B cell (primary cell): Measurements from ENCODE around the gene SAT2. TPM values are rescaled to one million over a fixed set of nuclear protein-coding genes. Genes with fewer than 3 reads are reported as not detected.
A peak's percentile ranks its signal among the peaks of the same experiment; 100 is the strongest.

Experiments
- ATAC-seq: fragments of 200-7000 bp; cut with Tn5 transposase; one replicate; pipeline ENCODE4 v1.10.0; 2021; ENCODE audit warnings: low read depth, mild to moderate bottlenecking, moderate number of reproducible peaks, moderate library complexity
- CTCF ChIA-PET: fragments of 350-600 bp; sonication (Branson Sonifier 250); formaldehyde crosslinking; loops from one replicate; lab custom pipeline; 2021; ENCODE audit warnings: antibody characterized with exemption, inconsistent platforms; lab: Charles Lee
- POLR2A ChIA-PET: fragments of 350-600 bp; sonication (Branson Sonifier 250); formaldehyde crosslinking; loops from one replicate; lab custom pipeline; 2021; ENCODE audit warnings: antibody characterized with exemption; lab: Charles Lee
- DNase-seq: peaks from one replicate; pipeline ENCODE4 v3.0.0; 2013
- H2AFZ ChIP-seq: 2 replicates; pipeline ENCODE4 v1.6.1; 2012; ENCODE audit warnings: mild to moderate bottlenecking, low read depth, low read length; ENCODE audit not compliant: insufficient read depth, poor library complexity, severe bottlenecking
- H3K27ac ChIP-seq, 2 donors: 1 replicate in 1 of 2; 2 replicates in 1 of 2; pipeline ENCODE4 v1.5.1; 2012 to 2013; ENCODE audit warnings: low read length in 2 of 2, mild to moderate bottlenecking in 2 of 2, moderate library complexity in 1 of 2
- H3K27me3 ChIP-seq, 4 experiments: fragments of 200-600 bp in 1 of 4; sonication (generic) in 1 of 4; replicated peaks in 1 of 4; 1 replicate in 2 of 4; 2 replicates in 2 of 4; pipeline versions ENCODE4 v1.6.1 to v1.7.0; 2013 to 2016; ENCODE audit warnings: low read length in 3 of 4, mild to moderate bottlenecking in 2 of 4, mixed read lengths in 1 of 4, moderate library complexity in 1 of 4; ENCODE audit not compliant: insufficient read depth in 4 of 4, control insufficient read depth in 3 of 4; ENCODE audit errors: control extremely low read depth in 1 of 4
- H3K36me3 ChIP-seq, 2 experiments: replicated peaks in 1 of 2; 1 replicate in 1 of 2; 2 replicates in 1 of 2; pipeline versions ENCODE4 v1.6.1 to v1.7.1; 2013; ENCODE audit warnings: low read length in 1 of 2; ENCODE audit not compliant: insufficient read depth in 2 of 2, control insufficient read depth in 1 of 2; ENCODE audit errors: control extremely low read depth in 1 of 2, extremely low read depth in 1 of 2
- H3K4me1 ChIP-seq, 2 donors: fragments of 200-600 bp in 1 of 2; sonication (generic) in 1 of 2; 1 replicate in 1 of 2; 2 replicates in 1 of 2; pipeline versions ENCODE4 v1.5.1 to v1.6.1; 2013 to 2017; ENCODE audit warnings: low read length in 2 of 2; ENCODE audit not compliant: control insufficient read depth in 2 of 2, insufficient read depth in 2 of 2
- H3K4me2 ChIP-seq: replicated peaks from 2 replicates; pipeline ENCODE3; 2012; ENCODE audit warnings: mild to moderate bottlenecking, low read depth, low read length; ENCODE audit not compliant: poor library complexity, severe bottlenecking
- H3K4me3 ChIP-seq, 5 experiments: fragments of 200-600 bp in 1 of 5; sonication (generic) in 1 of 5; 1 replicate in 3 of 5; 2 replicates in 2 of 5; pipeline versions ENCODE4 v1.5.1 to v1.7.0; 2011 to 2016; ENCODE audit warnings: low read length in 4 of 5, mild to moderate bottlenecking in 4 of 5, low read depth in 2 of 5, control low read depth in 1 of 5, moderate library complexity in 1 of 5; ENCODE audit not compliant: insufficient read depth in 1 of 5; ENCODE audit errors: control extremely low read depth in 1 of 5, extremely low read depth in 1 of 5
- H3K79me2 ChIP-seq: fragments of 200-600 bp; sonication (generic); one replicate; pipeline ENCODE4 v1.6.0; 2016; ENCODE audit warnings: low read length; ENCODE audit not compliant: control insufficient read depth, insufficient read depth
- H3K9ac ChIP-seq: fragments of 200-600 bp; sonication (generic); 2 replicates; pipeline ENCODE4 v1.6.1; 2017; ENCODE audit warnings: mild to moderate bottlenecking, low read length, moderate library complexity
- H3K9me3 ChIP-seq, 3 donors: one replicate each; pipeline versions ENCODE4 v1.6.1 to v1.7.1; 2013; ENCODE audit warnings: low read length in 2 of 3; ENCODE audit not compliant: control insufficient read depth in 2 of 3, insufficient read depth in 1 of 3; ENCODE audit errors: control extremely low read depth in 1 of 3
- H4K20me1 ChIP-seq: 2 replicates; pipeline ENCODE4 v1.6.0; 2012; ENCODE audit warnings: mild to moderate bottlenecking, low read length; ENCODE audit not compliant: insufficient read depth, control insufficient read depth, poor library complexity, severe bottlenecking
- H3K27ac Mint-ChIP-seq: one replicate; pipeline ENCODE4 v1.8.0; 2021; ENCODE audit warnings: mixed read lengths
- H3K27me3 Mint-ChIP-seq: one replicate; pipeline ENCODE4 v1.8.0; 2021; ENCODE audit warnings: mixed read lengths
- H3K4me1 Mint-ChIP-seq: one replicate; pipeline ENCODE4 v1.8.0; 2021; ENCODE audit warnings: mixed read lengths
- H3K4me3 Mint-ChIP-seq: one replicate; pipeline ENCODE4 v1.8.0; 2021; ENCODE audit warnings: mixed read lengths
- H3K9me3 Mint-ChIP-seq: one replicate; pipeline ENCODE4 v1.8.0; 2022; ENCODE audit warnings: mixed read lengths; ENCODE audit not compliant: insufficient read depth
- EZH2 ChIP-seq: IDR thresholded peaks from 2 replicates; pipeline ENCODE4 v1.6.1; 2012; ENCODE audit warnings: borderline replicate concordance, low read depth, mild to moderate bottlenecking, moderate library complexity, low read length; ENCODE audit not compliant: insufficient read depth, poor library complexity, severe bottlenecking
- WGBS: methylation state at CpG from one replicate; pipeline ENCODE4 v1.1.5; 2013; ENCODE audit warnings: missing lambda C conversion rate; ENCODE audit not compliant: insufficient coverage; 5-methylcytosine and 5-hydroxymethylcytosine counted together
- intact Hi-C: fragments of 100-400 bp; cut with micrococcal nuclease; formaldehyde crosslinking; loops from one replicate; pipeline ENCODE4 v1.10.0; 2022
- polyA plus RNA-seq: library from polyadenylated mRNA; depleted of rRNA; stranded (reverse); fragments of >200 nt; gene quantifications from 2 replicates; pipeline ENCODE4 v1.2.3, GENCODE V29; 2012
- total RNA-seq, 2 donors: library from RNA; stranded (reverse); fragments of 120-200 nt in 1 of 2; gene quantifications; 1 replicate in 1 of 2; 2 replicates in 1 of 2; pipeline versions ENCODE4 v1.2.3 to v1.2.4, GENCODE V29; 2013 to 2022
- TF ChIP-seq, protein P1 (sequence below): fragments of 200-600 bp; IDR thresholded peaks from one replicate; pipeline ENCODE4 v1.8.0; 2022; ENCODE audit warnings: antibody characterized with exemption, mild to moderate bottlenecking

Gene SAT2
- total and polyA plus RNA-seq, 2 donors (not counting 1 experiment from before 2014, with no cell fraction given), result 33.8 to 68.8 TPM

DNA sequence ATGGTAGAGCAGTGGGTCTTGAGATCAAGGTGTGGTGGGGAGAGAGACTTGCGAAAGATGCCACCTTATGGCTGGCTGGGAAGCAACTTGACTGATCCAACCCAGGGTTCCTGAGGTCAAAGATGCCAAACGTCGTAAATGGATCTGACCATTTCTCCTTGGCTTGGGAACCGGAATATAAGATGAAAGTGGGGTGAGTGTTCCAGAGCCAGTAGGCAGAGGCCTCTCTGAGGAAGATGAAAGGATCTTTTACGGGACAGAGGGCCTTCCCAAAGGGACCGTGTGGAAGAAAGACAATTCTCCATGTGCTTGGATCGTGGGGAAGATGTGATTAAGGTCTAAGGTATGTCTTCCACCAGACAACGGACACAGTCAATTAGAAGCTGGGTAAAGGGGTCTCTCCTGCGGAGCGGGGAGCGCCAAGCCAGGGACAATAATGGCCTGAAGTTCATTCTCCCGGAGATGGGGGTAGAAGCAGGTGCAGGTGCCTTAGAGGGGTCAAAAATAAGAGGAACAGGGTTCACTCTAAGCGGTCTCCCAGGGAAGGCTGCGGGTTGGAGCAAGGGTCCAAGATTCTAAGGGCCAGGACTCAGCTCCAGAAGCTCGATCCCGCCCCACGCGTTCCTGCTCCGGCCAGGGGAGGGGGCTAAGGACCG is 13.7 kb downstream of the SAT2 start:
- POLR2A ChIA-PET, result interaction anchor here (1.4 to 2.9 kb wide), 3 partner anchors 14 to 73 kb away, joined by 6 to 35 read pairs (median 18); partner anchors contain the start of genes CD68, SAT2, TP53 and WRAP53
- WGBS, result 13% methylated on average over 20 of the region's 20 CpGs
- Histone ChIP-seq H3K4me3 (peak overlapping the region; percentile 72 to 82 (median 74)), H3K4me1 (peaks cover 12 to 26% of the 10 kb centered on the region in 2 donors), H2AFZ (peak overlapping the region; percentile 75), H3K27me3 (no peaks in the 10 kb centered on the region), H3K27ac (peak overlapping the region; percentile 55 to 85), H3K9ac (peak overlapping the region; percentile 84), H3K9me3 (no peaks in the 10 kb centered on the region), H3K79me2 (peaks cover 52% of the 10 kb centered on the region), H3K4me2 (peak overlapping the region; percentile 82), H3K36me3 (peaks cover 1 to 14% of the 10 kb centered on the region in 2 experiments), H4K20me1 (peaks cover 33% of the 10 kb centered on the region)
- Mint-ChIP-seq H3K9me3 (no peaks in the 10 kb centered on the region), H3K4me1 (peaks cover 26% of the 10 kb centered on the region), H3K27me3 (no peaks in the 10 kb centered on the region), H3K27ac (peak overlapping the region; percentile 42), H3K4me3 (peak overlapping the region; percentile 88)
- intact Hi-C loops, result loop anchor here (1.0 to 10.0 kb wide), 2 partner anchors 30 to 231 kb away; no protein-coding TSS in a partner anchor
- CTCF ChIA-PET, result interaction anchor here (0.8 to 2.5 kb wide), 9 partner anchors 8 to 73 kb away, joined by 3 to 14 read pairs (median 5); partner anchors contain the start of genes SOX15, TP53 and WRAP53
- DNase-seq (no peak), ATAC-seq (no peak)
- TF ChIP-seq, protein P1, sequence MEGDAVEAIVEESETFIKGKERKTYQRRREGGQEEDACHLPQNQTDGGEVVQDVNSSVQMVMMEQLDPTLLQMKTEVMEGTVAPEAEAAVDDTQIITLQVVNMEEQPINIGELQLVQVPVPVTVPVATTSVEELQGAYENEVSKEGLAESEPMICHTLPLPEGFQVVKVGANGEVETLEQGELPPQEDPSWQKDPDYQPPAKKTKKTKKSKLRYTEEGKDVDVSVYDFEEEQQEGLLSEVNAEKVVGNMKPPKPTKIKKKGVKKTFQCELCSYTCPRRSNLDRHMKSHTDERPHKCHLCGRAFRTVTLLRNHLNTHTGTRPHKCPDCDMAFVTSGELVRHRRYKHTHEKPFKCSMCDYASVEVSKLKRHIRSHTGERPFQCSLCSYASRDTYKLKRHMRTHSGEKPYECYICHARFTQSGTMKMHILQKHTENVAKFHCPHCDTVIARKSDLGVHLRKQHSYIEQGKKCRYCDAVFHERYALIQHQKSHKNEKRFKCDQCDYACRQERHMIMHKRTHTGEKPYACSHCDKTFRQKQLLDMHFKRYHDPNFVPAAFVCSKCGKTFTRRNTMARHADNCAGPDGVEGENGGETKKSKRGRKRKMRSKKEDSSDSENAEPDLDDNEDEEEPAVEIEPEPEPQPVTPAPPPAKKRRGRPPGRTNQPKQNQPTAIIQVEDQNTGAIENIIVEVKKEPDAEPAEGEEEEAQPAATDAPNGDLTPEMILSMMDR, result no peak
- TF ChIP-seq EZH2, result no peak

DNA sequence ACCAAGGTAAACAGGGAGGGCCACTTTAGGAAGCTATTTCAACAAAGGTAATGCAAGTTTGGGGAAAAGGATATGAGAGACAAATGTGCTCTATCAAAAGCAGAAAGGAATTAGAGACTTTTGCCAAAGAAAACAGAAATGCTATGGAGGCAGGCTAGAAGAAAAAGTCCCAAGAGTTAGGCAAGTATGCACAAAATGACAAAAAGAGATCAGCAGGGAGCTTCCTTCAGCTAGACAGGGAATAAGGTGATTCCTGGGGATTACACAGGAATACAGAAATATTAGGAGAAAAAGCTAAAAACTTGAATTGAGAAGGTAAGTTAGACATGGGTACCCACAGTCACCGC is 15.4 kb downstream of the SAT2 start:
- Histone ChIP-seq H3K79me2 (peaks cover 61% of the 10 kb centered on the region), H3K9ac (no peak overlapping the region), H4K20me1 (peaks cover 41% of the 10 kb centered on the region), H3K9me3 (no peaks in the 10 kb centered on the region), H3K4me3 (no peak overlapping the region), H3K27ac (no peak overlapping the region), H3K4me1 (peaks cover 12 to 26% of the 10 kb centered on the region in 2 donors), H2AFZ (no peak overlapping the region), H3K36me3 (peaks cover 1 to 14% of the 10 kb centered on the region in 2 experiments), H3K27me3 (no peaks in the 10 kb centered on the region), H3K4me2 (no peak overlapping the region)
- Mint-ChIP-seq H3K27ac (no peak overlapping the region), H3K4me1 (peaks cover 26% of the 10 kb centered on the region), H3K27me3 (no peaks in the 10 kb centered on the region), H3K4me3 (peak overlapping the region; percentile 42), H3K9me3 (no peaks in the 10 kb centered on the region)
- ATAC-seq (no peak), DNase-seq (no peak)
- intact Hi-C loops, result loop anchor here (10.0 kb wide), 1 partner anchor 233 kb away; no protein-coding TSS in a partner anchor
- 100% methylated on average over 1 of the region's 1 CpG for WGBS
- ChIA-PET CTCF (interaction anchor here (0.7 to 1.1 kb wide), 3 partner anchors 75 to 373 kb away, joined by 3 to 6 read pairs (median 5); partner anchors contain the start of genes PHF23 and TP53), POLR2A (no interaction called here)
- TF ChIP-seq, protein P1, result no peak
- no peak for TF ChIP-seq EZH2
